GM06990 (cell line): ENCODE measurements around the gene MTMR4.
"Not testable (repeated sequence)": the region's sequence is repeated elsewhere in the genome, so short reads cannot be mapped to it uniquely, and the experiment has no call there.

Experiments used
- DNase-seq: peaks from one replicate; pipeline ENCODE4 v3.0.0-alpha.2; 2011; ENCODE audit not compliant: insufficient read length; ENCODE audit errors: extremely low read depth
- H3K27me3 ChIP-seq: replicated peaks from 2 replicates; pipeline ENCODE4 v1.6.0; 2011; ENCODE audit warnings: low read length; ENCODE audit not compliant: control insufficient read depth, insufficient read depth
- H3K36me3 ChIP-seq: 2 replicates; pipeline ENCODE4 v1.5.1; 2011; ENCODE audit warnings: low read length; ENCODE audit not compliant: control insufficient read depth, insufficient read depth
- H3K4me3 ChIP-seq: replicated peaks from 2 replicates; pipeline ENCODE4 v1.5.1; 2011; ENCODE audit warnings: low read depth, mild to moderate bottlenecking, control low read depth, low read length
- CTCF ChIP-seq: IDR thresholded peaks from 2 replicates; pipeline ENCODE4 v1.5.1; 2011; ENCODE audit warnings: low read length, control low read depth, mild to moderate bottlenecking, inconsistent platforms; ENCODE audit not compliant: insufficient read depth, poor library complexity, severe bottlenecking

Gene MTMR4

GRCh38 chr17:58513965-58514769 lies at the start of gene MTMR4:
Gene MTMR4 (minus strand): TSS chr17:58514638. CDS start chr17:58514407, 231 bp downstream.
- DNase-seq = peak; percentile 83
- peak within 1 kb of the TSS; percentile 86 for H3K4me3 ChIP-seq
- TF ChIP-seq CTCF = no peak
- peaks cover 19% of the 10 kb centered on the region for H3K36me3 ChIP-seq
- H3K27me3 ChIP-seq = no peaks in the 10 kb centered on the region

- no peak overlapping the region for H3K4me3 ChIP-seq
- no peaks in the 10 kb centered on the region for H3K36me3 ChIP-seq
- no peak for DNase-seq
- H3K27me3 ChIP-seq = no peaks in the 10 kb centered on the region
- no peak for TF ChIP-seq CTCF
Observed at GRCh38 chr17:58560511-58560910, 46.1 kb upstream of the MTMR4 start.

DNA sequence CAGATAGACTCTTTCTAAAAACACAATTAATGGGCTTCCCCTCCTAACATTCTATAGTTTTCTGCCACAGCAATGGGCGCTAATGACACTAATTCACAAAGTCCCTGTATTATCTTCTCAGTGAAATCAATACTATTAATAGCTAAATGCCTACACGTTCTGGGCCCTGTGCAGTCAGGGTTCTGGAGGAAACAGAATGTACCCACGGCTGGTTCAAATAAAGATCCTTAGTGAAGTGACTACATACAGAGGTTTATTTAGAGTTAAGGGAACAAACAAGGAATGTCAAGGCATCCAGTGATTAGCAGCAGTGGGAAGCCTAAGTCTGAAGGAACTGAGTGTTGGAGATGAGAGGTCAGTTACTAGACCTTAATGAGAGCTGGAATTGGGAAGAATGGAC lies 43.5 kb upstream of the MTMR4 start:
- no peak for TF ChIP-seq CTCF
- Histone ChIP-seq H3K36me3 (no peaks in the 10 kb centered on the region), H3K27me3 (no peaks in the 10 kb centered on the region), H3K4me3 (no peak overlapping the region)
- no peak for DNase-seq

DNA sequence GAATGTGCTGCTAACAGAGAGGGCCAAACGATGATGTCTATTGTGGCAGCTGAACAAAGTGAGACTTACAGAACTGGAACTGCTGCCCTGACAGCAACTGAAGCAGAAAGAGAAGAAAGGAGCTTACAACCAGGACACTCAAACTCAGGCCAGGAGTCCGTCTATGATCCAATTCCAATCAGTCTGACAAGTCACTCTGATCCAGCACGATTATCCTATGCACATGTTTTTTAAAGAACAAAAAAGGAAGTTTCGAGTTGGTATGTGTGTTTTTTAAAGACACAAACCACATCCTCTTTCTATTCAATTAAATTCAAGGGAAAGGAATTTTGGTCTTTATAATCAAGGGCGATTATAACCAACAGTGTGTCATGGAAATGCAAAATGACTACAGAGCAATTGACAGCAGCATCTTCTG lies 42.4 kb upstream of the MTMR4 start:
- H3K4me3 ChIP-seq = no peak overlapping the region
- H3K36me3 ChIP-seq = no peaks in the 10 kb centered on the region
- TF ChIP-seq CTCF = no peak
- DNase-seq = peak; percentile 20
- no peaks in the 10 kb centered on the region for H3K27me3 ChIP-seq

DNA sequence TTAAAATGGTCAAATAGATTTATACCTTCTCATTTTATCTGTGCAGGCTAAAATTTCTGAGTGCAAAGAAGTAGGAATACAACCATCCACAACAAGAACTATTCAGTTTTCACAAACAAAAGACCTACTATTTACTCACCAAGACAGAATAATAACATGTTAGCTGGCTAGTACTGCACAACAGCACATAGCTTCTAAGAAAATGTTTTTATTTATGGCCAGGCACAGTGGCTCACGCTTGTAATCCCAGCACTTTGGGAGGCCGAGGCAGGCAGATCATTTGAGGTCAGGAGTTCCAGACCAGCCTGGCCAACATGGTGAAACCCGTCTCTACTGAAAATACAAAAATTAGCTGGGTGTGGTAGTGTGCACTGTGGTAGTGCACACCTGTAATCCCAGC lies 40.7 kb upstream of the MTMR4 start:
- H3K36me3 ChIP-seq, H3K4me3 ChIP-seq, H3K27me3 ChIP-seq, DNase-seq: not testable (repeated sequence)

GRCh38 chr17:58541249-58541648 lies 26.8 kb upstream of the MTMR4 start:
- peak; percentile 63 for TF ChIP-seq CTCF
- Histone ChIP-seq H3K36me3 (no peaks in the 10 kb centered on the region), H3K27me3 (no peaks in the 10 kb centered on the region), H3K4me3 (no peak overlapping the region)
- no peak for DNase-seq
